GM19238 (cell line): ENCODE results near the gene PTPN7.
"Not testable (repeated sequence)": the region's sequence is repeated elsewhere in the genome, so short reads cannot be mapped to it uniquely, and the experiment has no call there.

Experiments
- DNase-seq: peaks from one replicate; pipeline ENCODE4 v3.0.0; 2011; ENCODE audit warnings: low spot score; ENCODE audit not compliant: insufficient read length

Gene PTPN7

GRCh38 chr1:202189918-202190715, 29.7 kb upstream of the PTPN7 start:
- DNase-seq, result no peak

GRCh38 chr1:202189001-202189790, 28.8 kb upstream of the PTPN7 start:
- DNase-seq, result peak; percentile 37

GRCh38 chr1:202187697-202188407, 27.4 kb upstream of the PTPN7 start:
- no peak for DNase-seq

- DNase-seq, result no peak
Measured at GRCh38 chr1:202187041-202187671, 26.8 kb upstream of the PTPN7 start.

GRCh38 chr1:202186327-202186726, 25.9 kb upstream of the PTPN7 start:
- no peak for DNase-seq

- peak; percentile 58 for DNase-seq
Measured at GRCh38 chr1:202184750-202185460, 24.5 kb upstream of the PTPN7 start.

GRCh38 chr1:202182040-202182877, 21.9 kb upstream of the PTPN7 start:
- no peak for DNase-seq

GRCh38 chr1:202181586-202181985, 21.2 kb upstream of the PTPN7 start:
- DNase-seq, result no peak

- DNase-seq, result not testable (repeated sequence)
Measured at GRCh38 chr1:202180751-202181139, 20.3 kb upstream of the PTPN7 start.

- DNase-seq, result no peak
Measured at GRCh38 chr1:202179828-202180750, 19.7 kb upstream of the PTPN7 start.

- DNase-seq, result no peak
Measured at GRCh38 chr1:202176949-202177927, 16.8 kb upstream of the PTPN7 start.

- DNase-seq, result no peak
Measured at GRCh38 chr1:202173993-202174392, 13.6 kb upstream of the PTPN7 start.

GRCh38 chr1:202172015-202172355, 11.6 kb upstream of the PTPN7 start:
- DNase-seq, result no peak

- no peak for DNase-seq
Measured at GRCh38 chr1:202171292-202172014, 11.1 kb upstream of the PTPN7 start.

GRCh38 chr1:202170726-202171125, 10.3 kb upstream of the PTPN7 start:
- DNase-seq, result no peak

GRCh38 chr1:202168861-202169260, 8.5 kb upstream of the PTPN7 start:
- no peak for DNase-seq
